GM10248 (cell line): ENCODE measurements around the gene DPP10.

ENCODE experiments used
- CTCF ChIA-PET: fragments of 300-600 bp; sonication (Branson Sonifier 250); formaldehyde crosslinking; extraction: SDS; loops from one replicate; lab custom pipeline; 2021; ENCODE audit warnings: antibody characterized with exemption; lab: Yijun Ruan, JAX
- POLR2A ChIA-PET: fragments of 350-650 bp; sonication (Branson Sonifier 250); formaldehyde crosslinking; extraction: SDS; loops from one replicate; lab custom pipeline; 2020; ENCODE audit warnings: antibody characterized with exemption; lab: Yijun Ruan, JAX
- DNase-seq: peaks from one replicate; pipeline ENCODE4 v3.0.0; 2012; ENCODE audit errors: extremely low spot score
- TF ChIP-seq, protein P1 (sequence below): IDR thresholded peaks from 2 replicates; pipeline ENCODE4 v1.5.1; 2012; ENCODE audit warnings: mild to moderate bottlenecking, low read depth; ENCODE audit errors: extremely low read depth, missing control alignments, control extremely low read depth

The DPP10 gene

DNA sequence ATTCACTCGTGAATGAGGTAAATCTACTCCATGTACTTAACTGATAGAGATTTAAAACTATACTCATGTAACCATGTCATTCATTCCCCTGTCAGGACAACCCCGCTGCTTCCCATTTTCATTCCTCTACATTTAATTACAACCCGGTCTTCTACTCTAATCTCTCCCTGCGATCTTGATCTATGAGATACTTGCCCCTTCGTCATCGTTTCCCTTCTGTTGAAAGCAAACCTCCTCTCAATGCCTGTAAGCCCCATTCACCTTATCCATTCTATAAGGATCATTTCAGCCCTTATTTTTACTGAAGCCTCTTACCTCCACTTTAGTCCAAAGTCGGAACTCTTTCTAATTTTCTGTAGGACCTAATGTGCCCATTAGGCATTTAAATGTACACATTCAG is 492.6 kb downstream of the DPP10 start:
- ChIA-PET CTCF (no interaction called here), POLR2A (no interaction called here)

DNA sequence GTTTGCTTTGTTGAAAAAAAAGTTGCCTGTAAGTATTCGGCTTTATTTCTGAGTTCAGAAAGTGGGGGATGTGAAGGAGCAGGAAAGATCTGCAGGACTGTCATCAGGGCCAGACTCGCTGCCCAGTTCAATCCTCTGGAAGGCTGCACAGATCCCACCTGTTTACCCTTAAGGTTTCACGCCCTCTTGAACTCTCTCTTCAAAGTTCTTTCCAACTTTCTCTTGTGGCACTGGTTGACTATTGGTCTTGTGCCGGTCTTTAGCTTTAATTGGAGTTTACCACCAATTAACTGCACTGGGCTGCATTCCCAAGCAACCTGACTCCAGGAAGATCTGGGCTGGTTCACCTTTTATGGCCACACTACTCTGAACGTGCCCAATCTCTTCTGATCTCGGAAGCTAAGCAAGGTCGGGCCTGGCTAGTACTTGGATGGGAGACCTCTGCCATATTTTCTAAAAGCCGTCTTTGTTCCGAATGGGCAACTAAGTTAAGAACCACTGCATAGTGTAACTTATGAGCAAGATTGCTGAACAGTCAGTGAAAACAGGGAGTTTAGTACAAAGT is 495.0 kb downstream of the DPP10 start:
- DNase-seq, result no peak
- POLR2A ChIA-PET, result no interaction called here
- TF ChIP-seq, protein P1, sequence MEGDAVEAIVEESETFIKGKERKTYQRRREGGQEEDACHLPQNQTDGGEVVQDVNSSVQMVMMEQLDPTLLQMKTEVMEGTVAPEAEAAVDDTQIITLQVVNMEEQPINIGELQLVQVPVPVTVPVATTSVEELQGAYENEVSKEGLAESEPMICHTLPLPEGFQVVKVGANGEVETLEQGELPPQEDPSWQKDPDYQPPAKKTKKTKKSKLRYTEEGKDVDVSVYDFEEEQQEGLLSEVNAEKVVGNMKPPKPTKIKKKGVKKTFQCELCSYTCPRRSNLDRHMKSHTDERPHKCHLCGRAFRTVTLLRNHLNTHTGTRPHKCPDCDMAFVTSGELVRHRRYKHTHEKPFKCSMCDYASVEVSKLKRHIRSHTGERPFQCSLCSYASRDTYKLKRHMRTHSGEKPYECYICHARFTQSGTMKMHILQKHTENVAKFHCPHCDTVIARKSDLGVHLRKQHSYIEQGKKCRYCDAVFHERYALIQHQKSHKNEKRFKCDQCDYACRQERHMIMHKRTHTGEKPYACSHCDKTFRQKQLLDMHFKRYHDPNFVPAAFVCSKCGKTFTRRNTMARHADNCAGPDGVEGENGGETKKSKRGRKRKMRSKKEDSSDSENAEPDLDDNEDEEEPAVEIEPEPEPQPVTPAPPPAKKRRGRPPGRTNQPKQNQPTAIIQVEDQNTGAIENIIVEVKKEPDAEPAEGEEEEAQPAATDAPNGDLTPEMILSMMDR, result no peak
- CTCF ChIA-PET, result no interaction called here

More for the DNA sequence above, 492.6 kb downstream of the DPP10 start:
- DNase-seq, result no peak
- TF ChIP-seq, protein P1, result no peak

DNA sequence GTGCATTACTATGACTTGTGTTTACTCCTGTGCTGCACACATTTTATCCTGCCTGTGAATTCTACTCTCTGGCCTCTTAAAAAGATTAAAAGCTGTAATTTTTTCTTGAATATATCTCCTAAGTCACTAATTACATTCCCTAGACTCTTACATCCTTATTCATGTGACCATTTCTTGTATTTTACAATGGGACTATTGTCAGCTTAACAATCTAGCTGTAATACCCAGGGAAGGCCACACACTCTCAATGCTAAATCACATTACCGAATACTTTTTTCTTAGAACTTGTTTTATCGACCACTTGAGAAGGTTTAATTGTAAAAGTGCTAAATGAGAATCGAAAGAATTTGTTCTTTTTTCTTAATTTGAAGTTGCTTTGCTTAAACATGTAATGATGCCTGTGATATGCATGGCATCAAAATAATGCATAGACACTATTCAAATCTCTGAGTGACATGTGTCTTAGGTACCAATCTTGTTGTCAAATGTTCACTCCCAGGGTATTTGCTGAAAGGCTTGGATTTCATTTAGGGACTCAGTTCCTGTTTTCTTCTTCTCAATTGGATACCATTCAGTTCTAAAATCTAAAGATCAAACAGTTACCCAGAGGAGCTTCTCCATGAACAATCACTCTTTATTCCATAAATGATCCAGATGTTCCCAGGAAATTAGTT is 498.5 kb downstream of the DPP10 start:
- CTCF ChIA-PET, result no interaction called here
- POLR2A ChIA-PET, result no interaction called here
- TF ChIP-seq, protein P1, result no peak
- DNase-seq, result no peak

DNA sequence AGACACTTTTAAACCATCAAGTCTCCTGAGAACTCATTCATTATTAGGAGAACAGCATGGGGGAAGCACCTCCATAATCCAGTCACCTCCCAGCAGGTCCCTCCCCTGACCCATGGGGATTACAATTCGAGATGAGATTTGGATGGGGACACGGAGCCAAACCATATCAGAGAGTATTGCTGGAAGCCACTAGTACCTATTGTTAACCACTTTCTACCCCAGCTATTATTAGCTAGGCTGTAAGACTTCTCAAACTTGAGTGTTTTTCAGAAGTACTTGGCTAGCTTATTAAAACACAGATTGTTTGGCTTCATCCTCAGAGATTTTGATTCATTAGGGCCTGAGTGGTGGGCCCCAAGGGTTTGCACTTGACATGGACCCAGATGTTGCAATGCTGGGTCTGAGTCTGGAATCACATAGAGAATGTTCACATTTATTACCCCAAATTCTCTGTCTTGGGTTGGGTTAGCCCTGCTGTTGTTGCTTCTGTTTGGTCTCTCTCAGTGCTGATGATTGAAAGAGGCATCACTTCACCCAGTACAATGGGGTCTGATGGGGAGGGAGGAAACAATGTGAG is 506.9 kb downstream of the DPP10 start:
- ChIA-PET POLR2A (no interaction called here), CTCF (interaction anchor here (0.8 kb wide), 1 partner anchor 8 kb away, joined by 3 read pairs; no protein-coding TSS in a partner anchor)
- TF ChIP-seq, protein P1, result no peak
- no peak for DNase-seq

DNA sequence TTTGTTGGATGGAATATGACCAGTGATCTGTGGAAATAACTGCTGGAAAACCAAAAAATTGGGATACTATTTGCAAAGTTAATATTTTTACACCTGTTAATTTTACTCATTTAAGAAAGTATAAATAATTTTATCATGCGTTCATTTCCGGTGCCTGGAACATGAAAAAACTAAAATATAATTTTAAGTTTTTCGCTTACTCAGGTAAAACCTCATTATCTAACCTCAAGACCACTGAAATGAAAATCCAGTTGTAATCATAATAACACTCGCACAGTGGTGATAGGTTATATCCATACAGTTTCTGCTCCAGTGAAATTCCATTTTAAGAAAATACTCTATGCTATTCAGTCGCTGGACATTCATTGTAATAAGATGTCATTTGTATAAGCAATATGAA is 517.9 kb downstream of the DPP10 start:
- ChIA-PET POLR2A (no interaction called here), CTCF (interaction anchor here (1.0 kb wide), 1 partner anchor 10 kb away, joined by 3 read pairs; no protein-coding TSS in a partner anchor)
- no peak for DNase-seq
- TF ChIP-seq, protein P1, result no peak

DNA sequence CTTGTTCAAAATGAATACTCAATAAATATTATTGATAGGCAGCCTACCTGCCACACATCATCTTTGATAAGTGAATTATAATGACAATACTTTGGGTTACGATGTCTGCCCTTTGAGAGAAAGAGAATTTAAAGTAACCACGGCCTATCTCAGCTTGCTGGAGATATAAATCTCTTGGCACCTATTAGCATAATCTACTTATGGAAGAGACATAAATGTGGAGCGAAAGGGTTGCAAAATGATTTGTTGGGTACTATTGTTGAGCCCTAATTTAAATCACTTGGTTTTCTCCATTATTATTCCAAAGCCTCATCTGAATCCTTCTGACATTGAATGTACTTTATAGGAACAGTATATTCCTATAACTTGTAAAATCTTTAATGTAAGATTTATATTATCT is 520.1 kb downstream of the DPP10 start:
- ChIA-PET POLR2A (no interaction called here), CTCF (no interaction called here)
- DNase-seq, result no peak
- TF ChIP-seq, protein P1, result no peak
